ENCODE data around the gene IPO9.

GRCh38 chr1:201883786-201884185 lies 54.8 kb downstream of the IPO9 start:
- TF ChIP-seq CTCF (conservative IDR thresholded peaks at IDR 0.05; ENCODE audit: low read depth in 2 of 2) (no peak), ZNF114 (CRISPR knock-in tag; IDR thresholded peaks at IDR 0.05) (no peak), EZH2 (IDR thresholded peaks at IDR 0.05; ENCODE audit: low read depth, unreplicated experiment) (no peak), POLR2AphosphoS5 (IDR thresholded peaks at IDR 0.05; ENCODE audit: low read depth) (no peak), CREB1 (CRISPR knock-in tag; IDR thresholded peaks at IDR 0.05; ENCODE audit: low read depth) (no peak), REST (IDR thresholded peaks at IDR 0.05; ENCODE audit: unreplicated experiment) (no peak), JUNB (IDR thresholded peaks at IDR 0.05; ENCODE audit: unreplicated experiment) (no peak), ETS1 (IDR thresholded peaks at IDR 0.05) (no peak), EZH2phosphoT487 (IDR thresholded peaks at IDR 0.05; ENCODE audit: unreplicated experiment) (no peak), STAT1 (IDR thresholded peaks at IDR 0.05; ENCODE audit: unreplicated experiment) (no peak)

All from GM23338 (cell line).